DMS53 treated with DMSO at 0.1 percent for 48 hours (cell line): ENCODE data around the gene SLC35F1.

Experiments used
- DNase-seq: peaks from one replicate; lab custom pipeline; 2025; ENCODE audit not compliant: unreplicated experiment; lab: John Stamatoyannopoulos, UW

The SLC35F1 gene

GRCh38 chr6:118350881-118351430 is 443.9 kb downstream of the SLC35F1 start:
- DNase-seq: no peak

- no peak for DNase-seq
Observed at GRCh38 chr6:118353564-118353963, 446.5 kb downstream of the SLC35F1 start.

GRCh38 chr6:118354641-118355040 is 447.6 kb downstream of the SLC35F1 start:
- no peak for DNase-seq

GRCh38 chr6:118356054-118356453 is 449.0 kb downstream of the SLC35F1 start:
- DNase-seq: no peak

GRCh38 chr6:118356686-118357085 is 449.6 kb downstream of the SLC35F1 start:
- DNase-seq: no peak
